Measurements from ENCODE around the gene TMEM120A.

DNA sequence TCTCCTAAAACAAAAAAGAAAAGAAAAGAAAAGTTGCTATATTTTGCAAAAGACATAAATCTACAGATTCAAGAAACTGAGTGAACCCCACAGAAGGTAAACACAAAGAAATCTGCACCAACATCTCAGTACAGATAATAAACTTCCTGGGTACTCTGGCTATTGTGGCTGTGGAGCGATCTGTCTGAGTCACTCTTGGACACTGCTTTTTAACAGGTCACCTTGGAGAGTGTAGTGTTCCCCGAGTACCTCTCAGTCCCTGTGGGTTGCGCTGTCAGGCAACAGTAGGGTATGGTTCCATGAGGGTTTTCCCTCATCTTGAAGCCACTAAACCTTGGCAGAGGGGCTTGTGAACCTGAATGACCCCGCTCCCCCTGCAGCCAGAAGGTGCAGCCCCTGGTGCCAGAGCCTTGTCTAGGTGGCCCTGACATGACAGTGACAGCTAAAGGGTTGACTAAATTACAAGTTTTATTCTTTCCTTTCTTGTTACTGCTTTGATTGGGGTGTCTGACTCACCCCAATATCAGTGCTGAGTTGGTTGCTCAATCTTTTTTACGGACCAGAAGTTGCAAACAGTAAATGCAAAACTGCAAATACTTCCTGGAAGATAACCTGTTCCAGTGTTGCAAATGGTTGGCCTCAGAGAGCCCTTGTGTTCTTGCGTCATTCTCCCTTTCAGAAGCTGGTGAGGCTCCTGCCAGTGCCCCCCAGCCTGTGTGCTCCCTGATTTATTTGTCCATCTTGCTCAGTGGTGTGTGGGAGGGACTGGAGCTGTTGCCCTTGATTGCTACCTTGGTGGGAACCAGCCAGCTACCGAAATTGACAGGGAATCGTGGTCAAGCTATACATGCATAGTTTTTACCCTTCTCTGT lies 48.9 kb downstream of the TMEM120A start:
- TF ChIP-seq, protein P1, sequence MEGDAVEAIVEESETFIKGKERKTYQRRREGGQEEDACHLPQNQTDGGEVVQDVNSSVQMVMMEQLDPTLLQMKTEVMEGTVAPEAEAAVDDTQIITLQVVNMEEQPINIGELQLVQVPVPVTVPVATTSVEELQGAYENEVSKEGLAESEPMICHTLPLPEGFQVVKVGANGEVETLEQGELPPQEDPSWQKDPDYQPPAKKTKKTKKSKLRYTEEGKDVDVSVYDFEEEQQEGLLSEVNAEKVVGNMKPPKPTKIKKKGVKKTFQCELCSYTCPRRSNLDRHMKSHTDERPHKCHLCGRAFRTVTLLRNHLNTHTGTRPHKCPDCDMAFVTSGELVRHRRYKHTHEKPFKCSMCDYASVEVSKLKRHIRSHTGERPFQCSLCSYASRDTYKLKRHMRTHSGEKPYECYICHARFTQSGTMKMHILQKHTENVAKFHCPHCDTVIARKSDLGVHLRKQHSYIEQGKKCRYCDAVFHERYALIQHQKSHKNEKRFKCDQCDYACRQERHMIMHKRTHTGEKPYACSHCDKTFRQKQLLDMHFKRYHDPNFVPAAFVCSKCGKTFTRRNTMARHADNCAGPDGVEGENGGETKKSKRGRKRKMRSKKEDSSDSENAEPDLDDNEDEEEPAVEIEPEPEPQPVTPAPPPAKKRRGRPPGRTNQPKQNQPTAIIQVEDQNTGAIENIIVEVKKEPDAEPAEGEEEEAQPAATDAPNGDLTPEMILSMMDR (IDR thresholded peaks at IDR 0.05; ENCODE audit: low read depth, low read length, poor library complexity, severe bottlenecking), result no peak
- no peak for TF ChIP-seq EZH2phosphoT487 (IDR thresholded peaks at IDR 0.05; ENCODE audit: borderline replicate concordance, low read length)
